ENCODE measurements around the gene FYB1.

Gene FYB1

DNA sequence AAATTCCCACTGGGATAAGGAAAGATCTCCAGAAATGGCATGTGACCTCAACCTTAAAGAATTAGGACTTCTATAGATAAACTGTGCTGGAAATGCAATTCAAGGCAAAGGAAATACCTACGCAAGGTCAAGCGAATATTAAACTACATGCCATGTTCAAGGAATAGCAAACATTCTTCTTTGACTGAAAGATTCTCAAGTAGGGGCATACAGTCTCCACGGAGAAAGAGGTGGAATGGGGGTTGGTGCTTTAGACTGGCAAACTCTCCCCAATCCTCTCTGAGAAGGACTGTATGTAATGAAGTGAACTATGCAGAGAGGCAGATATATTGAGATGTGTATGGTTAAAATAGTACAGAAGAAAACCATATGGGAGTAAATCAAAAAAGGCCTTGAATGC is 151.3 kb downstream of the FYB1 start:
- ATAC-seq: no peak
- TF ChIP-seq CSDC2 (CRISPR knock-in tag; IDR thresholded peaks at IDR 0.05) (no peak), RARB (CRISPR knock-in tag; IDR thresholded peaks at IDR 0.05) (no peak), POU6F1 (CRISPR knock-in tag; IDR thresholded peaks at IDR 0.05; ENCODE audit: borderline replicate concordance, low read depth) (no peak), SNAI2 (CRISPR knock-in tag; IDR thresholded peaks at IDR 0.05) (no peak), ZNF70 (CRISPR knock-in tag; IDR thresholded peaks at IDR 0.05) (no peak), ZNF565 (CRISPR knock-in tag; conservative IDR thresholded peaks at IDR 0.05; ENCODE audit: low read depth) (no peak), BACH2 (CRISPR knock-in tag; IDR thresholded peaks at IDR 0.05; ENCODE audit: borderline replicate concordance) (no peak), ESRRG (CRISPR knock-in tag; IDR thresholded peaks at IDR 0.05) (no peak), PPARA (CRISPR knock-in tag; IDR thresholded peaks at IDR 0.05; ENCODE audit: borderline replicate concordance) (no peak), GLIS3 (CRISPR knock-in tag; IDR thresholded peaks at IDR 0.05) (no peak)
- TF ChIP-seq, protein P1, sequence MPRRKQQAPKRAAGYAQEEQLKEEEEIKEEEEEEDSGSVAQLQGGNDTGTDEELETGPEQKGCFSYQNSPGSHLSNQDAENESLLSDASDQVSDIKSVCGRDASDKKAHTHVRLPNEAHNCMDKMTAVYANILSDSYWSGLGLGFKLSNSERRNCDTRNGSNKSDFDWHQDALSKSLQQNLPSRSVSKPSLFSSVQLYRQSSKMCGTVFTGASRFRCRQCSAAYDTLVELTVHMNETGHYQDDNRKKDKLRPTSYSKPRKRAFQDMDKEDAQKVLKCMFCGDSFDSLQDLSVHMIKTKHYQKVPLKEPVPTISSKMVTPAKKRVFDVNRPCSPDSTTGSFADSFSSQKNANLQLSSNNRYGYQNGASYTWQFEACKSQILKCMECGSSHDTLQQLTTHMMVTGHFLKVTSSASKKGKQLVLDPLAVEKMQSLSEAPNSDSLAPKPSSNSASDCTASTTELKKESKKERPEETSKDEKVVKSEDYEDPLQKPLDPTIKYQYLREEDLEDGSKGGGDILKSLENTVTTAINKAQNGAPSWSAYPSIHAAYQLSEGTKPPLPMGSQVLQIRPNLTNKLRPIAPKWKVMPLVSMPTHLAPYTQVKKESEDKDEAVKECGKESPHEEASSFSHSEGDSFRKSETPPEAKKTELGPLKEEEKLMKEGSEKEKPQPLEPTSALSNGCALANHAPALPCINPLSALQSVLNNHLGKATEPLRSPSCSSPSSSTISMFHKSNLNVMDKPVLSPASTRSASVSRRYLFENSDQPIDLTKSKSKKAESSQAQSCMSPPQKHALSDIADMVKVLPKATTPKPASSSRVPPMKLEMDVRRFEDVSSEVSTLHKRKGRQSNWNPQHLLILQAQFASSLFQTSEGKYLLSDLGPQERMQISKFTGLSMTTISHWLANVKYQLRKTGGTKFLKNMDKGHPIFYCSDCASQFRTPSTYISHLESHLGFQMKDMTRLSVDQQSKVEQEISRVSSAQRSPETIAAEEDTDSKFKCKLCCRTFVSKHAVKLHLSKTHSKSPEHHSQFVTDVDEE (CRISPR knock-in tag; IDR thresholded peaks at IDR 0.05): no peak

DNA sequence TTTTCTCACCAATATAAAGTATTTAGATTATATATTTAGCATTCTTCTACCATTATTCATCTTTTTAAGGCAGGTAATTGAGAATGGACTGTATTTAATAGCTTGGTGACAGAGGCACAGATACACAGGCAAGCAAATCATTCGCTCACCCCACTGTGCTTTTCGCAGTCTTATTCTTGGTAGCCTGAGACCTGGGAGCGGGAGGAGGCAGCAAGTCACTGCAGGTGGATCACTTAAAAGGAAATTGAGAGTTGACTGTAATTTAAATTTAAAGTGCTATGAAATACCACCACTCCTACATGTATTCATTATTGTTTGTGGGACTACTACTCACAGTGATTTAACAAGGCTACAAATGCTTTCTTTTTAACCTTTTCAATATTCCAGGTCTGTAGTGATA is 154.9 kb downstream of the FYB1 start:
- no peak for ATAC-seq
- TF ChIP-seq POU6F1 (CRISPR knock-in tag; IDR thresholded peaks at IDR 0.05; ENCODE audit: borderline replicate concordance, low read depth): no peak
- no peak for TF ChIP-seq OSR1 (CRISPR knock-in tag; IDR thresholded peaks at IDR 0.05)
- TF ChIP-seq, protein P2, sequence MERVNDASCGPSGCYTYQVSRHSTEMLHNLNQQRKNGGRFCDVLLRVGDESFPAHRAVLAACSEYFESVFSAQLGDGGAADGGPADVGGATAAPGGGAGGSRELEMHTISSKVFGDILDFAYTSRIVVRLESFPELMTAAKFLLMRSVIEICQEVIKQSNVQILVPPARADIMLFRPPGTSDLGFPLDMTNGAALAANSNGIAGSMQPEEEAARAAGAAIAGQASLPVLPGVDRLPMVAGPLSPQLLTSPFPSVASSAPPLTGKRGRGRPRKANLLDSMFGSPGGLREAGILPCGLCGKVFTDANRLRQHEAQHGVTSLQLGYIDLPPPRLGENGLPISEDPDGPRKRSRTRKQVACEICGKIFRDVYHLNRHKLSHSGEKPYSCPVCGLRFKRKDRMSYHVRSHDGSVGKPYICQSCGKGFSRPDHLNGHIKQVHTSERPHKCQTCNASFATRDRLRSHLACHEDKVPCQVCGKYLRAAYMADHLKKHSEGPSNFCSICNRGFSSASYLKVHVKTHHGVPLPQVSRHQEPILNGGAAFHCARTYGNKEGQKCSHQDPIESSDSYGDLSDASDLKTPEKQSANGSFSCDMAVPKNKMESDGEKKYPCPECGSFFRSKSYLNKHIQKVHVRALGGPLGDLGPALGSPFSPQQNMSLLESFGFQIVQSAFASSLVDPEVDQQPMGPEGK (CRISPR knock-in tag; IDR thresholded peaks at IDR 0.05; ENCODE audit: borderline replicate concordance): no peak

- TF ChIP-seq ZC3H10 (CRISPR knock-in tag; IDR thresholded peaks at IDR 0.05): no peak
- TF ChIP-seq BACH2 (CRISPR knock-in tag; IDR thresholded peaks at IDR 0.05; ENCODE audit: borderline replicate concordance): no peak
- TF ChIP-seq, protein P3, sequence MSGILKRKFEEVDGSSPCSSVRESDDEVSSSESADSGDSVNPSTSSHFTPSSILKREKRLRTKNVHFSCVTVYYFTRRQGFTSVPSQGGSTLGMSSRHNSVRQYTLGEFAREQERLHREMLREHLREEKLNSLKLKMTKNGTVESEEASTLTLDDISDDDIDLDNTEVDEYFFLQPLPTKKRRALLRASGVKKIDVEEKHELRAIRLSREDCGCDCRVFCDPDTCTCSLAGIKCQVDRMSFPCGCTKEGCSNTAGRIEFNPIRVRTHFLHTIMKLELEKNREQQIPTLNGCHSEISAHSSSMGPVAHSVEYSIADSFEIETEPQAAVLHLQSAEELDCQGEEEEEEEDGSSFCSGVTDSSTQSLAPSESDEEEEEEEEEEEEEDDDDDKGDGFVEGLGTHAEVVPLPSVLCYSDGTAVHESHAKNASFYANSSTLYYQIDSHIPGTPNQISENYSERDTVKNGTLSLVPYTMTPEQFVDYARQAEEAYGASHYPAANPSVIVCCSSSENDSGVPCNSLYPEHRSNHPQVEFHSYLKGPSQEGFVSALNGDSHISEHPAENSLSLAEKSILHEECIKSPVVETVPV (CRISPR knock-in tag; IDR thresholded peaks at IDR 0.05): no peak
- TF ChIP-seq ARNTL (CRISPR knock-in tag; IDR thresholded peaks at IDR 0.05; ENCODE audit: borderline replicate concordance, low read depth): no peak
- TF ChIP-seq, protein P4, sequence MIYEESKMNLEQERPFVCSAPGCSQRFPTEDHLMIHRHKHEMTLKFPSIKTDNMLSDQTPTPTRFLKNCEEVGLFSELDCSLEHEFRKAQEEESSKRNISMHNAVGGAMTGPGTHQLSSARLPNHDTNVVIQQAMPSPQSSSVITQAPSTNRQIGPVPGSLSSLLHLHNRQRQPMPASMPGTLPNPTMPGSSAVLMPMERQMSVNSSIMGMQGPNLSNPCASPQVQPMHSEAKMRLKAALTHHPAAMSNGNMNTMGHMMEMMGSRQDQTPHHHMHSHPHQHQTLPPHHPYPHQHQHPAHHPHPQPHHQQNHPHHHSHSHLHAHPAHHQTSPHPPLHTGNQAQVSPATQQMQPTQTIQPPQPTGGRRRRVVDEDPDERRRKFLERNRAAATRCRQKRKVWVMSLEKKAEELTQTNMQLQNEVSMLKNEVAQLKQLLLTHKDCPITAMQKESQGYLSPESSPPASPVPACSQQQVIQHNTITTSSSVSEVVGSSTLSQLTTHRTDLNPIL (CRISPR knock-in tag; IDR thresholded peaks at IDR 0.05; ENCODE audit: low read depth): no peak
- no peak for TF ChIP-seq PPARA (CRISPR knock-in tag; IDR thresholded peaks at IDR 0.05; ENCODE audit: borderline replicate concordance)
- TF ChIP-seq, protein P2 (CRISPR knock-in tag; IDR thresholded peaks at IDR 0.05; ENCODE audit: borderline replicate concordance): no peak
- TF ChIP-seq, protein P1 (CRISPR knock-in tag; IDR thresholded peaks at IDR 0.05): no peak
- no peak for TF ChIP-seq ISL1 (CRISPR knock-in tag; IDR thresholded peaks at IDR 0.05)
- no peak for ATAC-seq
These were observed 156.3 kb downstream of the FYB1 start for GRCh38 chr5:39063037-39063436.
